Measurements from ENCODE around the gene PRRG2. TPM values are rescaled to one million over a fixed set of nuclear protein-coding genes. Genes with fewer than 3 reads are reported as not detected.
A peak's percentile ranks its signal among the peaks of the same experiment; 100 is the strongest.
"Not testable (repeated sequence)": the region's sequence is repeated elsewhere in the genome, so short reads cannot be mapped to it uniquely, and the experiment has no call there.

The PRRG2 gene
- polyA plus RNA-seq, 6 donors from 2014 or later = 0.20 to 0.79 (median 0.62) TPM; not detected in 1

- Mint-ChIP-seq H3K27ac (no peak overlapping the region), H3K4me1 (peaks cover 4 to 23% (median 5%) of the 10 kb centered on the region in 3 donors), H3K9me3 (peaks cover 0 to 6% (median 0%) of the 10 kb centered on the region in 7 donors), H3K27me3 (no peaks in the 10 kb centered on the region), H3K4me3 (no peak overlapping the region), H3K36me3 (peaks cover 0 to 31% of the 10 kb centered on the region in 2 donors)
- no peak for DNase-seq
- no peak for ATAC-seq (ENCODE audit: low read depth in 2 of 2)
Measured at GRCh38 chr19:49615861-49616260, 34.7 kb downstream of the PRRG2 start.

DNA sequence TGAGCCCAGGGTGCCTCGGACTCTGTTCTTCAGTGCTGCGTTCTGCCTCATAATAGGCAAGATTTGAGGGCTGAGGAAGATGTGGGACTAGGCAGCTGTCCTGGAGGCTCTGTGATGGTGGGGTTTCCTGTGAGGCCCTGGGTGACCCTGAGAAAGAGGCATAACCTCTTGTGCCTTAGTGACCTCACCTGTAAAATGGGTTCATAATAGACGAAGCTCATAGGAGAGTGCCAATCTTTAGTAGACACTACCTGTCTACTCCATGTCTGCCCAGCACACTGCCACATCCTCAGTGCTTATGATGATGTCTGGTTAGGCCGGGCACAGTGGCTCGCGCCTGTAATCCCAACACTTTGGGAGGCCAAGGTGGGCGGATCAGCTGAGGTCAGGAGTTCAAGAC, 35.4 kb downstream of the PRRG2 start:
- ATAC-seq (ENCODE audit: low read depth in 2 of 2) = no peak
- Mint-ChIP-seq H3K36me3 (peaks cover 0 to 31% of the 10 kb centered on the region in 2 donors), H3K4me3 (no peak overlapping the region), H3K27ac (no peak overlapping the region), H3K27me3 (no peaks in the 10 kb centered on the region), H3K4me1 (peaks cover 4 to 23% (median 5%) of the 10 kb centered on the region in 3 donors), H3K9me3 (peaks cover 0 to 6% (median 0%) of the 10 kb centered on the region in 7 donors)
- DNase-seq = no peak

- Mint-ChIP-seq H3K36me3 (peaks cover 0 to 31% of the 10 kb centered on the region in 2 donors), H3K27ac (no peak overlapping the region), H3K4me3 (no peak overlapping the region), H3K4me1 (peaks cover 4 to 23% (median 5%) of the 10 kb centered on the region in 3 donors), H3K9me3 (peaks cover 0 to 6% (median 0%) of the 10 kb centered on the region in 7 donors), H3K27me3 (no peaks in the 10 kb centered on the region)
- DNase-seq (no peak), ATAC-seq (ENCODE audit: low read depth in 2 of 2) (no peak)
Measured at GRCh38 chr19:49616945-49617344, 35.8 kb downstream of the PRRG2 start.

DNA sequence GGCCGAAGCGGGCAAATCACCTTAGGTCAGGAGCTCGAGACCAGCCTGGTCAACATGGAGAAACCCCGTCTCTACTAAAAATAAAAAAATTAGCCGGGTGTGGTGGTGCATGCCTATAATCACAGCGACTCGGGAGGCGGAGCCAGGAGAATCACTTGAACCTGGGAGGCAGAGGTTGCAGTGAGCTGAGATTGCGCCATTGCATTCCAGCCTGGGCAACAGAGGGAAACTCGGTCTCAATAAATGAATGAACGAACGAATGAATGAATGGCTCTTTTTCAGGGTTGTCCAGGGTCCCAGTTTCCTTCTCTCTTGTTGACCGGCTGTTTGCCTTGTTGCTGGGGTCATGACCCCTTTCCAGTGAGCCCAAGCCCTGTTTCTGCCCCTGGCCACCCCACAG, 36.7 kb downstream of the PRRG2 start:
- ATAC-seq (ENCODE audit: low read depth in 2 of 2); H3K4me3 Mint-ChIP-seq; H3K9me3 Mint-ChIP-seq; H3K27me3 Mint-ChIP-seq; DNase-seq: not testable (repeated sequence)
- Mint-ChIP-seq H3K4me1 (peaks cover 0 to 19% (median 0%) of the 10 kb centered on the region in 3 donors), H3K27ac (peak overlapping the region in 1 of 6 donors; percentile 27), H3K36me3 (peaks cover 0 to 31% of the 10 kb centered on the region in 2 donors)

- Mint-ChIP-seq H3K27ac (peak overlapping the region in 1 of 6 donors; percentile 82), H3K4me3 (no peak overlapping the region), H3K36me3 (no peaks in the 10 kb centered on the region), H3K4me1 (peaks cover 0 to 5% (median 3%) of the 10 kb centered on the region in 3 donors), H3K9me3 (no peaks in the 10 kb centered on the region), H3K27me3 (no peaks in the 10 kb centered on the region)
- DNase-seq (no peak), ATAC-seq (ENCODE audit: low read depth in 2 of 2) (no peak)
Measured at GRCh38 chr19:49624967-49625910, 44.1 kb downstream of the PRRG2 start.

DNA sequence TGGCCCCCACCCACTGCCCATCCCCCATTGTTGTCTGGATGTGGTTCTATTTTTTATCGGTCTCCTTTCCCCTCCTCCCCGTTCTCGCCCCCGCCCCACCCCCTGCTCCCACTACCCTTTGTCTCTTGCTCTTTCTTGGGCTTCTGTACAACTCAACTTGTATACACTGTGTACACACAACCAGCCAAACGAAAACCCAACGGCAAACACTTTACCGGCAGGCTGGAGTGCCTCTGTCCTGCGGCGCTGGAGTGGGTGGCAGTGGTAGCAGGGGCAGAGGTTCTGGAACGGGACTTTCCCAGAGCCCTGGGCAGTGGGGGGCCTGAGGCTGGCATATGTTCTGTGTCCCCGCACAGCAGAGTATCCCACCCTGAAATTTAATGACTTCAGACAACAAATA, 45.1 kb downstream of the PRRG2 start:
- DNase-seq (no peak), ATAC-seq (ENCODE audit: low read depth in 2 of 2) (no peak)
- Mint-ChIP-seq H3K27me3 (no peaks in the 10 kb centered on the region), H3K4me3 (peak overlapping the region in 1 of 8 donors; percentile 29), H3K4me1 (peaks cover 0 to 5% (median 3%) of the 10 kb centered on the region in 3 donors), H3K36me3 (no peaks in the 10 kb centered on the region), H3K27ac (no peak overlapping the region), H3K9me3 (no peaks in the 10 kb centered on the region)

GRCh38 chr19:49629659-49630058, 48.5 kb downstream of the PRRG2 start:
- Mint-ChIP-seq H3K9me3 (no peaks in the 10 kb centered on the region), H3K27me3 (no peaks in the 10 kb centered on the region), H3K4me3 (no peak overlapping the region), H3K27ac (peak overlapping the region in 5 of 6 donors; percentile 12 to 82 (median 63)), H3K36me3 (no peaks in the 10 kb centered on the region), H3K4me1 (peaks cover 0 to 3% (median 0%) of the 10 kb centered on the region in 3 donors)
- ATAC-seq (ENCODE audit: low read depth in 2 of 2) = no peak
- DNase-seq = no peak

DNA sequence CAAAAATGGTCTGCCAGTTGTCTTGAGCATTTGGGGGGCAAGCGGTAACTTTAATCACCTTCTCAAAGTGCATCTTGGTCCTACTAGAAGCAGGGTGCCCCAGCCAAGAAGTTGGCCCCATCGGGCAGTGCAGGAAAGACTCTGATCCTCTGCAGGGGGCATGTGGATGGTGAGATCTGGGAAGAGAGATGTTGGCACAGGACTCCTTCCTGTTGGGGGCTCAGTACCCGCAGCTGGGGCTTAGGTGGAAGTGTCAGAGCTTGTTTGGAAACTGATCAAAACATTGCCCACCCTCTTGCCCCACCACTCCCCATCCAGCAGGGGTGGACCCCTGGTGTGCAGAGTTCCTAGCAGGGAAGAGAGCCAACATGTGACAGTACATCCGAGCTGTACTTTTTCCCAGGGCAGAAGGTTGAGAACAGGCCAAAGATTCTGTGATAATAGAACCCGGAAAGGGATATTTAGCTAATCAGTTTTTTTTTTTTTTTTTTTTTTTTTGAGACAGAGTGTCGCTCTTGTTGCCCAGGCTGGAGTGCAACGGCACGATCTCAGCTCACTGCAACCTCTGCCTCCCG, 50.0 kb downstream of the PRRG2 start:
- Mint-ChIP-seq H3K27me3 (no peaks in the 10 kb centered on the region), H3K36me3 (no peaks in the 10 kb centered on the region), H3K9me3 (no peaks in the 10 kb centered on the region), H3K4me3 (no peak overlapping the region), H3K4me1 (peaks cover 0 to 7% (median 0%) of the 10 kb centered on the region in 3 donors), H3K27ac (peak overlapping the region in 5 of 6 donors; percentile 9 to 73 (median 29))
- no peak for ATAC-seq (ENCODE audit: low read depth in 2 of 2)
- DNase-seq = no peak

DNA sequence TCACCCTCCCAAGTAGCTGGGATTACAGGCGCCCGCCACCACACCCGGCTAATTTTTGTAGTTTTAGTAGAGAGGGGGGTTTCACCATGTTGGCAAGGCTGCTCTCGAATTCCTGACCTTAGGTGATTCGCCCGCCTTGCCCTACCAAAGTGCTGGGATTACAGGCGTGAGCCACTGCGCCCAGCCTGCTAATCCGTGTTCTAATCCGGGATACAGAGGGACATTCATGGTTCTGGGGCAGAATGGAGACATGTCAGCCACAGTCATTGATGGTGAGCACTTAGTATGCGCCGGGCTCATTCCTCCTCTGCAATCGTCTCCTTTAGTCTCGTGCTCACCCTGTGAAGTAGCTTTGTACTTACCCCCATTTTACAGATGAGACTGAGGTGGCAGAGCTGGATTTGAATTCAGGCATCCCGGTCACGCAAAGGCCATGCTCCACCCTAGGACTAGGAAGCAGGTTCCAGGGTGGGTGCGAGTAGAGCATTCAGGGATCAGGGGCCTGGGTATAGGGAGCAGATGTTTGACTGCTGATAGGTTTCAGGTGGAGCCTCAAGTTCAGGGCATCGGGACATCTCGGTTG, 50.6 kb downstream of the PRRG2 start:
- no peaks in the 10 kb centered on the region for H3K27me3 Mint-ChIP-seq
- ATAC-seq (ENCODE audit: low read depth in 2 of 2) = no peak
- H3K36me3 Mint-ChIP-seq = no peaks in the 10 kb centered on the region
- no peak for DNase-seq
- H3K4me1 Mint-ChIP-seq = peaks cover 0 to 7% (median 0%) of the 10 kb centered on the region in 3 donors
- no peaks in the 10 kb centered on the region for H3K9me3 Mint-ChIP-seq
- H3K27ac Mint-ChIP-seq = peak overlapping the region in 2 of 6 donors; percentile 15 to 86
- H3K4me3 Mint-ChIP-seq = peak overlapping the region in 1 of 8 donors; percentile 33

GRCh38 chr19:49632576-49632975, 51.5 kb downstream of the PRRG2 start:
- ATAC-seq (ENCODE audit: low read depth in 2 of 2) (no peak), DNase-seq (no peak)
- H3K27me3 Mint-ChIP-seq = no peaks in the 10 kb centered on the region
- H3K4me3 Mint-ChIP-seq = no peak overlapping the region
- no peaks in the 10 kb centered on the region for H3K9me3 Mint-ChIP-seq
- no peaks in the 10 kb centered on the region for H3K36me3 Mint-ChIP-seq
- peaks cover 2 to 9% (median 4%) of the 10 kb centered on the region in 3 donors for H3K4me1 Mint-ChIP-seq
- peak overlapping the region in 1 of 6 donors; percentile 29 for H3K27ac Mint-ChIP-seq

DNA sequence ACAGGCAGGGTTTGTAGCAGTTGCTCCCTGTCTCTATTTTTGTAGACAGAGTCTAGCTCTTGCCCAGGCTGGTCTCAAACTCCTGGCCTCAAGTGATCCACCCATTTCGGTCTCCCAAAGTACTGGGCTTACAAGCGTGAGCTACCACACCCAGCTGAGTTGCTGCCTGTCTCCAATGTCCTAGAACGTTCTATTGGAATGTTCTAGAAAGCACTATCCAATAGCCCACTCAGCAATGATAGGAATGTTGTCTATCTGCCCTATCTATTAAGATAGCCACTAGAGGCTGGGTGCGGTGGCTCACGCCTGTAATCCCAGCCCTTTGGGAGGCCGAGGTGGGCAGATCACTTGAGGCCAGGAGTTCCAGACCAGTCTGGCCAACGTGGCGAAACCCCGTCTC, 52.2 kb downstream of the PRRG2 start:
- not testable (repeated sequence) for DNase-seq; H3K27ac Mint-ChIP-seq; H3K9me3 Mint-ChIP-seq; H3K4me3 Mint-ChIP-seq; H3K27me3 Mint-ChIP-seq; ATAC-seq (ENCODE audit: low read depth in 2 of 2); H3K36me3 Mint-ChIP-seq
- peaks cover 7 to 15% (median 11%) of the 10 kb centered on the region in 3 donors for H3K4me1 Mint-ChIP-seq

- no peak for ATAC-seq (ENCODE audit: low read depth in 2 of 2)
- peaks cover 23 to 30% (median 30%) of the 10 kb centered on the region in 3 donors for H3K4me1 Mint-ChIP-seq
- H3K4me3 Mint-ChIP-seq = peak overlapping the region in 1 of 8 donors; percentile 19
- no peaks in the 10 kb centered on the region for H3K36me3 Mint-ChIP-seq
- peaks cover 0 to 5% (median 0%) of the 10 kb centered on the region in 3 donors for H3K27me3 Mint-ChIP-seq
- H3K27ac Mint-ChIP-seq = peak overlapping the region in 1 of 6 donors; percentile 61
- no peak for DNase-seq
- no peaks in the 10 kb centered on the region for H3K9me3 Mint-ChIP-seq
Measured at GRCh38 chr19:49635530-49636232, 54.6 kb downstream of the PRRG2 start.

All from naive B cell (primary cell).